WTC11 (cell line): ENCODE measurements around the gene PKP2.

Experiments used
- CTCF ChIP-seq: fragments of 200-600 bp; IDR thresholded peaks from 2 replicates; pipeline ENCODE4 v1.8.0; 2022; ENCODE audit warnings: antibody characterized with exemption
- ELF4 ChIP-seq: sonication (generic); formaldehyde crosslinking; IDR thresholded peaks from 2 replicates; pipeline ENCODE4 v1.8.1; 2022; ENCODE audit warnings: low read depth, mild to moderate bottlenecking, moderate library complexity, missing genetic modification reagents
- JUN ChIP-seq: sonication (generic); formaldehyde crosslinking; IDR thresholded peaks from 2 replicates; pipeline ENCODE4 v1.8.0; 2023; ENCODE audit warnings: mild to moderate bottlenecking, missing genetic modification reagents
- PRRX2 ChIP-seq: fragments of 250-450 bp; sonication (Bioruptor Pico); IDR thresholded peaks from 2 replicates; pipeline ENCODE4 v1.8.0; 2021; ENCODE audit warnings: mild to moderate bottlenecking
- RELA ChIP-seq: sonication (generic); formaldehyde crosslinking; IDR thresholded peaks from 2 replicates; pipeline ENCODE4 v1.8.1; 2022; ENCODE audit warnings: missing genetic modification reagents, mild to moderate bottlenecking, borderline replicate concordance
- SP1 ChIP-seq: sonication (generic); formaldehyde crosslinking; conservative IDR thresholded peaks from 2 replicates; pipeline ENCODE4 v1.8.1; 2022; ENCODE audit warnings: missing genetic modification reagents
- TP53 ChIP-seq: sonication (generic); formaldehyde crosslinking; IDR thresholded peaks from 2 replicates; pipeline ENCODE4 v1.8.1; 2023; ENCODE audit warnings: mild to moderate bottlenecking, missing genetic modification reagents
- USF1 ChIP-seq: sonication (generic); formaldehyde crosslinking; IDR thresholded peaks from 2 replicates; pipeline ENCODE4 v1.8.0; 2022; ENCODE audit warnings: mild to moderate bottlenecking, missing genetic modification reagents
- USF2 ChIP-seq: sonication (generic); formaldehyde crosslinking; IDR thresholded peaks from 2 replicates; pipeline ENCODE4 v1.8.1; 2023; ENCODE audit warnings: mild to moderate bottlenecking, missing genetic modification reagents, moderate library complexity
- ZNF281 ChIP-seq: sonication (generic); formaldehyde crosslinking; IDR thresholded peaks from 2 replicates; pipeline ENCODE4 v1.8.0; 2023; ENCODE audit warnings: mild to moderate bottlenecking, missing genetic modification reagents
- ZNF423 ChIP-seq: fragments of 250-450 bp; sonication (Bioruptor Pico); IDR thresholded peaks from 2 replicates; pipeline ENCODE4 v2.1.2; 2022; ENCODE audit warnings: mild to moderate bottlenecking, moderate library complexity
- TF ChIP-seq, protein P1 (sequence below): sonication (generic); formaldehyde crosslinking; IDR thresholded peaks from 2 replicates; pipeline ENCODE4 v1.8.0; 2022; ENCODE audit warnings: mild to moderate bottlenecking, missing genetic modification reagents

- no peak for TF ChIP-seq CTCF
- no peak for TF ChIP-seq ELF4 (CRISPR knock-in tag)
- no peak for TF ChIP-seq JUN (CRISPR knock-in tag)
- no peak for TF ChIP-seq USF1 (CRISPR knock-in tag)
- TF ChIP-seq ZNF423 (CRISPR knock-in tag), result no peak
- TF ChIP-seq TP53 (CRISPR knock-in tag), result no peak
- TF ChIP-seq ZNF281, result no peak
- TF ChIP-seq SP1 (CRISPR knock-in tag), result no peak
- TF ChIP-seq, protein P1, sequence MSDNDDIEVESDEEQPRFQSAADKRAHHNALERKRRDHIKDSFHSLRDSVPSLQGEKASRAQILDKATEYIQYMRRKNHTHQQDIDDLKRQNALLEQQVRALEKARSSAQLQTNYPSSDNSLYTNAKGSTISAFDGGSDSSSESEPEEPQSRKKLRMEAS, result no peak
- TF ChIP-seq USF2, result no peak
- no peak for TF ChIP-seq PRRX2
- no peak for TF ChIP-seq RELA (CRISPR knock-in tag)
Measured at GRCh38 chr12:32789446-32789845, 107.1 kb downstream of the PKP2 start.
